ENCODE results near the gene MAD1L1.

Gene MAD1L1

DNA sequence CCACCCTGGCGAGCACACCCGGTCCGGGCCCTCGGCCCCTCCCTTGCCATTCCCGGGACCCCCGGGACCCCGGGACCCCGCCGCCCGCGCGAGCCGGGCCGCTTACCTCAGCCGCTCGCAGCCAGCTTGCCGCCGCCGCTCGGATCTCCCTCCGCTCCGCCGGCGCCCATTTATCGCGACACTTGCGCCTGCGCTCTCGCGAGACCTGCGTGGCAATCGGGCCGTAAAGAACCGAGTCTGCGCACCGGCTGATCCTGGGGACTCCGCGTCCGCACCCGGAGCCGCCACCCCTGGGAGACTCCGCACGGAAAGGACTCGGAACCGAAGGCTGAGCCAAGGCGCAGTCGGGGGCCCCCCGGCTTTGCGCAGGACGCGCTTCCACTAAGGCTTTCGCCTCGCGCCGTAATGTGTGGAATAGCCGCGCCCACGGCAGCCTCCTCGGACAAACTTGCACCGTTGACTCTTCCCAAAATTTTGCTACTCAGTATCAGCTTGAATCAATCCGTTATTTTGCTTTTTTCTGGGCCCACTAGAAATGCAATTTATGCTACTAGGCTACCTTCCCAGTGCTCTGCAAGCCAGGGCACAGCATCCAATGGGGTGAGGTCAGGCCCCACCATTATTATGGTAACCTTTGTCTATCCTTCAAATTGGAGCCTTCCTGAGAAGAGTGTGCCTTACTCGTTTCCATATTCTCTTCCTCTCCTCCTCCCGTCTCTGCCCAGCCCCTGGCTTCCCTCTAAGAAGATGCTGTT is at the start of gene MAD1L1:
Gene MAD1L1, minus strand, starts transcription at position 180 of the 755 bp plus-strand sequence. CDS start 2,812 bp downstream, outside the sequence.
- Histone ChIP-seq H3K36me3 (ENCODE audit: control insufficient read depth in 2 of 2, insufficient read depth in 2 of 2, low read length in 2 of 2) (peaks cover 12 to 27% of the 10 kb centered on the region in 2 donors), H3K27ac (ENCODE audit: low read depth in 2 of 2, low read length in 2 of 2) (peak within 1 kb of the TSS in 1 of 2 donors; percentile 32), H3K4me1 (ENCODE audit: control insufficient read depth in 2 of 2, insufficient read depth in 2 of 2, low read length in 2 of 2) (peaks cover 11 to 18% of the 10 kb centered on the region in 2 donors), H3K27me3 (ENCODE audit: control insufficient read depth in 2 of 2, insufficient read depth in 2 of 2, low read length in 2 of 2) (no peaks in the 10 kb centered on the region), H3K9ac (ENCODE audit: low read depth in 1 of 2, low read length in 2 of 2) (peak within 1 kb of the TSS; percentile 57 to 78), H3K9me3 (ENCODE audit: control insufficient read depth in 2 of 2, low read length in 2 of 2) (no peaks in the 10 kb centered on the region), H3K4me3 (ENCODE audit: low read length in 2 of 2) (peak within 1 kb of the TSS; percentile 71 to 95)

DNA sequence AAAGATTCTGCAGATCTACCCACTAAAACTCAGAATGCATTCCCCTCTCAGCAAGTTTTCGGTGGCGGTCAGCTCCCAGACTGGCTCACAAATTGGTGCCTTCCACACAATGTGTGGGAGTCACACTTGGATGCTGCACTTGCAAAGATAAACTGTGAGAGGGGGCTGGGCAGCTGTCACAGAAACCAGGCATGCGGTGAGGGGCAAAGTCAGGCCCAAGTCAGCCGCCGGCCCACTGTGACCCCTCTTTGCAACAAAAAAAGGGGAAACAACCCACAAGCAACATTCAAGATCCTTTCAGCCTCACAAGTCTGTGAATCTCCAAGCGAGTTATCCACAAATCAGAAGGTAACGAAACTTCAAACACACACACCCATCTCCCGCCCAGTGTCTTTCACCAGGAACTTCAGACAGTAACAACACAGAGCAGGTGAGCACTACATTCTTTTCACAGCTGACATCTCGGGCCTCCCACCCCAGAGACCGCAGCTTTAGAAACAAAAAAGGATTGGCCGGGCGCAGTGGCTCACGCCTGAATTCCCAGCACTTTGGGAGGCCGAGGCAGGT is 49.5 kb upstream of the MAD1L1 start:
- peaks cover 3 to 4% of the 10 kb centered on the region in 2 donors for H3K36me3 ChIP-seq (ENCODE audit: control insufficient read depth in 2 of 2, insufficient read depth in 2 of 2, low read length in 2 of 2)
- no peaks in the 10 kb centered on the region for H3K27me3 ChIP-seq (ENCODE audit: control insufficient read depth in 2 of 2, insufficient read depth in 2 of 2, low read length in 2 of 2)
- no peaks in the 10 kb centered on the region for H3K4me1 ChIP-seq (ENCODE audit: control insufficient read depth in 2 of 2, insufficient read depth in 2 of 2, low read length in 2 of 2)
- H3K9me3 ChIP-seq (ENCODE audit: control insufficient read depth in 2 of 2, low read length in 2 of 2), result no peaks in the 10 kb centered on the region
- no peak overlapping the region for H3K4me3 ChIP-seq (ENCODE audit: low read length in 2 of 2)
- no peak overlapping the region for H3K27ac ChIP-seq (ENCODE audit: low read depth in 2 of 2, low read length in 2 of 2)
- H3K9ac ChIP-seq (ENCODE audit: low read depth in 1 of 2, low read length in 2 of 2), result no peak overlapping the region

GRCh38 chr7:2281541-2281940 is 48.8 kb upstream of the MAD1L1 start:
- Histone ChIP-seq H3K36me3 (ENCODE audit: control insufficient read depth in 2 of 2, insufficient read depth in 2 of 2, low read length in 2 of 2) (peaks cover 3 to 6% of the 10 kb centered on the region in 2 donors), H3K4me1 (ENCODE audit: control insufficient read depth in 2 of 2, insufficient read depth in 2 of 2, low read length in 2 of 2) (no peaks in the 10 kb centered on the region), H3K9ac (ENCODE audit: low read depth in 1 of 2, low read length in 2 of 2) (no peak overlapping the region), H3K27me3 (ENCODE audit: control insufficient read depth in 2 of 2, insufficient read depth in 2 of 2, low read length in 2 of 2) (no peaks in the 10 kb centered on the region), H3K9me3 (ENCODE audit: control insufficient read depth in 2 of 2, low read length in 2 of 2) (no peaks in the 10 kb centered on the region), H3K27ac (ENCODE audit: low read depth in 2 of 2, low read length in 2 of 2) (no peak overlapping the region), H3K4me3 (ENCODE audit: low read length in 2 of 2) (no peak overlapping the region)

- Histone ChIP-seq H3K9me3 (ENCODE audit: control insufficient read depth in 2 of 2, low read length in 2 of 2) (no peaks in the 10 kb centered on the region), H3K27me3 (ENCODE audit: control insufficient read depth in 2 of 2, insufficient read depth in 2 of 2, low read length in 2 of 2) (no peaks in the 10 kb centered on the region), H3K36me3 (ENCODE audit: control insufficient read depth in 2 of 2, insufficient read depth in 2 of 2, low read length in 2 of 2) (peaks cover 3 to 6% of the 10 kb centered on the region in 2 donors), H3K4me1 (ENCODE audit: control insufficient read depth in 2 of 2, insufficient read depth in 2 of 2, low read length in 2 of 2) (no peaks in the 10 kb centered on the region), H3K4me3 (ENCODE audit: low read length in 2 of 2) (no peak overlapping the region), H3K27ac (ENCODE audit: low read depth in 2 of 2, low read length in 2 of 2) (no peak overlapping the region), H3K9ac (ENCODE audit: low read depth in 1 of 2, low read length in 2 of 2) (no peak overlapping the region)
These were observed 47.7 kb upstream of the MAD1L1 start for GRCh38 chr7:2280424-2280823.

DNA sequence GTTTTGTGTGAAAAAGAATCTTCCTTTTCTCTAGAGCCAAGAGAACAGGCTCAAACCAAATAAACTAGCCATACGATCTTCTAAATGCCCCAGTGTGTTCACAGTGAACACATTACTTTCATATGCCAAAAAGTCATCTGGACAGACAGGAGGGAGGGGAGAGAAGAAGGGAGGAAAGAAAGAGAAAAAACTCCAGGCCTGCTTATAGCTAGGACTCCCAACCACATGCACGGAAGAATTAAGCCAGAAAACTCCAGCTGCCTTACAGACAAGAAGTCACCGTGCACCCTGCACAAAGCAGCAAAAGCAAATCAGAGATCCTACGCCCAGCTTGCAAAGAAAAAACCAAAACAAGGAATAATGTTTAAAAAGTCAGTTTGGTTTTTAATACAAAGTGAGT is 47.2 kb upstream of the MAD1L1 start:
- H3K4me1 ChIP-seq (ENCODE audit: control insufficient read depth in 2 of 2, insufficient read depth in 2 of 2, low read length in 2 of 2), result no peaks in the 10 kb centered on the region
- no peaks in the 10 kb centered on the region for H3K9me3 ChIP-seq (ENCODE audit: control insufficient read depth in 2 of 2, low read length in 2 of 2)
- no peak overlapping the region for H3K9ac ChIP-seq (ENCODE audit: low read depth in 1 of 2, low read length in 2 of 2)
- H3K36me3 ChIP-seq (ENCODE audit: control insufficient read depth in 2 of 2, insufficient read depth in 2 of 2, low read length in 2 of 2), result peaks cover 3 to 6% of the 10 kb centered on the region in 2 donors
- no peak overlapping the region for H3K4me3 ChIP-seq (ENCODE audit: low read length in 2 of 2)
- H3K27ac ChIP-seq (ENCODE audit: low read depth in 2 of 2, low read length in 2 of 2), result no peak overlapping the region
- H3K27me3 ChIP-seq (ENCODE audit: control insufficient read depth in 2 of 2, insufficient read depth in 2 of 2, low read length in 2 of 2), result no peaks in the 10 kb centered on the region

DNA sequence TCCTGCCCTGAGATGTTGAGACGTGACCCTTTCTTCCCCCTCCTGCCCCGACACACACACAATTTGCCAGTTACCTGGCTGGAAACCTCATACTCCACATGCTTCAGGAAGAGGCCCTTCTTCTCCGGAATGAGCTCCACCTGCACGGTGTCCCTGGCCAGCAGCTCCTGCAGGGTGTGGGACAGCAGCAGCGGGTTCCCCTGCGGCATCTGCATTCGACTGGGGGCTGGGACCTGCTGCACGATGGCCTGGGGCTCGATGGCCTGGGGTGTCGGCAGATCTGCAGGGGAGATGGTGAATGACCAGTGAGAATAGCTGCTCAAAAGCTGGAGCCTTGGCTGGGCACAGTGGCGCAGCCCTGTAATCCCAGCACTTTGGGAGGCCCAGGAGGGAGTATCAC is 45.3 kb upstream of the MAD1L1 start:
- Histone ChIP-seq H3K9me3 (ENCODE audit: control insufficient read depth in 2 of 2, low read length in 2 of 2) (no peaks in the 10 kb centered on the region), H3K36me3 (ENCODE audit: control insufficient read depth in 2 of 2, insufficient read depth in 2 of 2, low read length in 2 of 2) (peaks cover 9 to 13% of the 10 kb centered on the region in 2 donors), H3K4me1 (ENCODE audit: control insufficient read depth in 2 of 2, insufficient read depth in 2 of 2, low read length in 2 of 2) (no peaks in the 10 kb centered on the region)

DNA sequence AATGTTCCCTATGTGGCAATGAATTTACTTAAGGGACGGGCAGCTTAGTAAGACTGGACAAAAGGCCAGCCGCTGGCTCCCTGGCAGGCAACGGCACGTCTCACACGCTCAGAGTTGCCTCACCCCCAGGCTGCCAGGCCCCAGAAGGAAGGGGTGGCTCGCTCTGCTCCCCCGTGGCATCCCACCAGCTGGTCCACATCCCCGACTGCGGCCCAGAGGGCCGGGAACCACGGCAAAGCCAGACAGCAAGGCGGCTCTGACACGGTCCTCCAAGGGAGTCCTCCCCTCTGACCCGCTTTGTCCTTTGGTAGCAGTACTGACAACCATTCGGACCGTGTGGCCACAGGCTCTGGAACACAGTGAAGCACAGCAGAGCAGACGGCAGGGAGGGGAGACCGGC is 43.4 kb upstream of the MAD1L1 start:
- no peak overlapping the region for H3K27ac ChIP-seq (ENCODE audit: low read depth in 2 of 2, low read length in 2 of 2)
- H3K36me3 ChIP-seq (ENCODE audit: control insufficient read depth in 2 of 2, insufficient read depth in 2 of 2, low read length in 2 of 2), result peaks cover 11 to 18% of the 10 kb centered on the region in 2 donors
- no peaks in the 10 kb centered on the region for H3K9me3 ChIP-seq (ENCODE audit: control insufficient read depth in 2 of 2, low read length in 2 of 2)
- H3K27me3 ChIP-seq (ENCODE audit: control insufficient read depth in 2 of 2, insufficient read depth in 2 of 2, low read length in 2 of 2), result no peaks in the 10 kb centered on the region
- no peaks in the 10 kb centered on the region for H3K4me1 ChIP-seq (ENCODE audit: control insufficient read depth in 2 of 2, insufficient read depth in 2 of 2, low read length in 2 of 2)
- no peak overlapping the region for H3K4me3 ChIP-seq (ENCODE audit: low read length in 2 of 2)
- no peak overlapping the region for H3K9ac ChIP-seq (ENCODE audit: low read depth in 1 of 2, low read length in 2 of 2)

More for the DNA sequence above, 45.3 kb upstream of the MAD1L1 start:
- H3K27ac ChIP-seq (ENCODE audit: low read depth in 2 of 2, low read length in 2 of 2), result no peak overlapping the region
- H3K9ac ChIP-seq (ENCODE audit: low read depth in 1 of 2, low read length in 2 of 2), result no peak overlapping the region
- H3K27me3 ChIP-seq (ENCODE audit: control insufficient read depth in 2 of 2, insufficient read depth in 2 of 2, low read length in 2 of 2), result no peaks in the 10 kb centered on the region
- H3K4me3 ChIP-seq (ENCODE audit: low read length in 2 of 2), result no peak overlapping the region

DNA sequence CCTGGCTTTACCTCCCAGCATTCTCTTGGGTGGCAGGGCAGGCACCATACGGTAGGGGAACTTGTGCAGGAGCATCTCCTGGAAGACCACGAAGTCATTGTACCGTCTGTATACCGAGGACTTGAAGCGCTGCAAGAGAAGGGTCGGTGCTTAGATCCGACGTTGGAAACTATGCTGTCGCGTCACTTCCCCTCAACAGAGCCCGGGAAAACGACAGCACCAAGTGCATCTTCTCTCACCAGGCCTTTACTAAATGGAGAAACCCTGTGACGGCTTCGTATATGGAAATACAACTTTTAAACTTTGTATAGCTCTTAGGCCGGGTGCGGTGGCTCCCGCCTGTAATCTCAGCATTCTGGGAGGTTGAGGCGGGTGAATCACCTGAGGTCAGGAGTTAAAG is 42.4 kb upstream of the MAD1L1 start:
- Histone ChIP-seq H3K9ac (ENCODE audit: low read depth in 1 of 2, low read length in 2 of 2) (no peak overlapping the region), H3K27ac (ENCODE audit: low read depth in 2 of 2, low read length in 2 of 2) (no peak overlapping the region), H3K4me3 (ENCODE audit: low read length in 2 of 2) (no peak overlapping the region), H3K36me3 (ENCODE audit: control insufficient read depth in 2 of 2, insufficient read depth in 2 of 2, low read length in 2 of 2) (peaks cover 11 to 24% of the 10 kb centered on the region in 2 donors), H3K27me3 (ENCODE audit: control insufficient read depth in 2 of 2, insufficient read depth in 2 of 2, low read length in 2 of 2) (no peaks in the 10 kb centered on the region), H3K9me3 (ENCODE audit: control insufficient read depth in 2 of 2, low read length in 2 of 2) (no peaks in the 10 kb centered on the region), H3K4me1 (ENCODE audit: control insufficient read depth in 2 of 2, insufficient read depth in 2 of 2, low read length in 2 of 2) (no peaks in the 10 kb centered on the region)

DNA sequence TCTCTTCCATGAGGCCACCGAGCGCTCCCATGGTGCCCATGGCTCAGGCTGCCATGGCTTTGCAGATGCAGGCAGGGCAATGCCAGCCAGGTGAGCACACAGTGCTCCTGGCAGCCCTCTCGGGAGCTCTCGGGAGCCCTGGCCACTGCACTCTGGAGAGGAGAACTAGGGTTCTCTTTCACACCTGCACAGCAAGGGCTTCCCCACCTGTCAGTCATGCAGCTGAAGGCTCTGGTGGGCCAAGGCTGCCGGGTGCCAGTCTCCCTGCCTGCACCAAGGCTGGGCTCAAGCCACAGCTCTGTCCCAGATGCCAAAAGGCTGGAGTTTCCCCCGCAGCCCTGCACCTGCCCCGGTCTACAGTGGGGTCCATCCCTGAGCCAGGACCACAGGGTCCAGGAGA is 41.9 kb upstream of the MAD1L1 start:
- Histone ChIP-seq H3K36me3 (ENCODE audit: control insufficient read depth in 2 of 2, insufficient read depth in 2 of 2, low read length in 2 of 2) (peaks cover 11 to 24% of the 10 kb centered on the region in 2 donors), H3K4me1 (ENCODE audit: control insufficient read depth in 2 of 2, insufficient read depth in 2 of 2, low read length in 2 of 2) (no peaks in the 10 kb centered on the region), H3K9ac (ENCODE audit: low read depth in 1 of 2, low read length in 2 of 2) (no peak overlapping the region), H3K27ac (ENCODE audit: low read depth in 2 of 2, low read length in 2 of 2) (no peak overlapping the region), H3K27me3 (ENCODE audit: control insufficient read depth in 2 of 2, insufficient read depth in 2 of 2, low read length in 2 of 2) (no peaks in the 10 kb centered on the region), H3K9me3 (ENCODE audit: control insufficient read depth in 2 of 2, low read length in 2 of 2) (no peaks in the 10 kb centered on the region), H3K4me3 (ENCODE audit: low read length in 2 of 2) (no peak overlapping the region)

DNA sequence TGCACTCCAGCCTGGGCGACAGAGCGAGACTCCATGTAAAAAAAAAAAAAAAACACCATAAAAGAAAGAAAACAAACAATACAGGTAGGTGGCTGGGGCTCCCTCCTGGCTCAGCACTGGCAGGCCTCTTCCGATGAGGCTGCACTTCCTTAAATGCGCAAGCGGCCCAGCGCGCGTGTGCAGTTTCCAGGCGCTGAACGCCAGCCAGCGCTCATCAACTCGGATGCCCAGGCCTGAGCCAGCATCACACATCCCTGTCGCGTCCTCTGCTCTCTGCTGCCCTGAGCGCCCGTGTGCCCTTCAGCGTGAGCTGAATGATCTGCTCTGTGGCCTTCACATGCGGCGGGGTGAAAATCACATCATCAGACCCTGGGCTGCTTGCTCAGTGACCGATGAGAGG is 41.1 kb upstream of the MAD1L1 start:
- H3K9me3 ChIP-seq (ENCODE audit: control insufficient read depth in 2 of 2, low read length in 2 of 2), result no peaks in the 10 kb centered on the region
- H3K27me3 ChIP-seq (ENCODE audit: control insufficient read depth in 2 of 2, insufficient read depth in 2 of 2, low read length in 2 of 2), result no peaks in the 10 kb centered on the region
- no peak overlapping the region for H3K4me3 ChIP-seq (ENCODE audit: low read length in 2 of 2)
- H3K36me3 ChIP-seq (ENCODE audit: control insufficient read depth in 2 of 2, insufficient read depth in 2 of 2, low read length in 2 of 2), result peaks cover 11 to 24% of the 10 kb centered on the region in 2 donors
- no peak overlapping the region for H3K27ac ChIP-seq (ENCODE audit: low read depth in 2 of 2, low read length in 2 of 2)
- no peaks in the 10 kb centered on the region for H3K4me1 ChIP-seq (ENCODE audit: control insufficient read depth in 2 of 2, insufficient read depth in 2 of 2, low read length in 2 of 2)
- no peak overlapping the region for H3K9ac ChIP-seq (ENCODE audit: low read depth in 1 of 2, low read length in 2 of 2)

Measured in mucosa of rectum (tissue), 2 donors.